SK-N-SH treated with all-trans-retinoic acid at 6 μM for 48 hours (cell line): ENCODE data around the gene SERPINB1.

Experiments
- ATAC-seq: fragments of 200-7000 bp; cut with Tn5 transposase; 3 replicates; pipeline ENCODE4 v1.9.1; 2020; ENCODE audit warnings: mild to moderate bottlenecking, moderate library complexity
- ARNTL ChIP-seq: fragments of 450-650 bp; formaldehyde crosslinking; IDR thresholded peaks from 2 replicates; pipeline ENCODE4 v1.5.0; 2020; ENCODE audit warnings: low read depth, mild to moderate bottlenecking, moderate library complexity, borderline replicate concordance
- BACH2 ChIP-seq: fragments of 250-450 bp; sonication (Bioruptor Pico); IDR thresholded peaks from 2 replicates; pipeline ENCODE4 v1.9.0; 2021; ENCODE audit warnings: mild to moderate bottlenecking, borderline replicate concordance
- CSDC2 ChIP-seq: fragments of 250-450 bp; sonication (Bioruptor Pico); IDR thresholded peaks from 2 replicates; pipeline ENCODE4 v1.5.0; 2020; ENCODE audit warnings: mild to moderate bottlenecking, moderate library complexity
- ESRRG ChIP-seq: fragments of 250-450 bp; sonication (Bioruptor Pico); IDR thresholded peaks from 2 replicates; pipeline ENCODE4 v1.6.1; 2021; ENCODE audit warnings: mild to moderate bottlenecking
- GLIS3 ChIP-seq: fragments of 250-450 bp; sonication (Bioruptor Pico); IDR thresholded peaks from 2 replicates; pipeline ENCODE4 v1.5.0; 2020; ENCODE audit warnings: mild to moderate bottlenecking, moderate library complexity
- ISL1 ChIP-seq: fragments of 250-450 bp; sonication (Bioruptor Pico); IDR thresholded peaks from 2 replicates; pipeline ENCODE4 v2.1.2; 2022; ENCODE audit warnings: mild to moderate bottlenecking, moderate library complexity
- OSR1 ChIP-seq: fragments of 250-450 bp; sonication (Bioruptor Pico); IDR thresholded peaks from 2 replicates; pipeline ENCODE4 v1.8.0; 2022; ENCODE audit warnings: moderate library complexity, mild to moderate bottlenecking, inconsistent platforms
- PPARA ChIP-seq: fragments of 250-450 bp; sonication (Bioruptor Pico); IDR thresholded peaks from 2 replicates; pipeline ENCODE4 v1.5.0; 2020; ENCODE audit warnings: mild to moderate bottlenecking, borderline replicate concordance
- RARB ChIP-seq: fragments of 250-450 bp; sonication (Bioruptor Pico); IDR thresholded peaks from 2 replicates; pipeline ENCODE4 v1.8.0; 2021; ENCODE audit warnings: mild to moderate bottlenecking, moderate library complexity
- SNAI2 ChIP-seq: fragments of 250-450 bp; sonication (Bioruptor Pico); IDR thresholded peaks from 2 replicates; pipeline ENCODE4 v1.5.0; 2020; ENCODE audit warnings: mild to moderate bottlenecking, moderate library complexity
- TCF4 ChIP-seq: fragments of 250-450 bp; sonication (Bioruptor Pico); IDR thresholded peaks from 2 replicates; pipeline ENCODE4 v1.8.0; 2021; ENCODE audit warnings: mild to moderate bottlenecking, moderate library complexity, borderline replicate concordance
- ZC3H10 ChIP-seq: fragments of 250-450 bp; sonication (Bioruptor Pico); IDR thresholded peaks from 2 replicates; pipeline ENCODE4 v1.5.1; 2021; ENCODE audit warnings: mild to moderate bottlenecking, moderate library complexity
- ZFP3 ChIP-seq: fragments of 250-450 bp; sonication (Bioruptor Pico); IDR thresholded peaks from 2 replicates; pipeline ENCODE4 v1.5.0; 2020; ENCODE audit warnings: mild to moderate bottlenecking, moderate library complexity
- ZFP30 ChIP-seq: fragments of 450-650 bp; formaldehyde crosslinking; IDR thresholded peaks from 2 replicates; pipeline ENCODE4 v1.5.0; 2022; ENCODE audit warnings: mild to moderate bottlenecking, moderate library complexity
- ZNF565 ChIP-seq: fragments of 450-650 bp; formaldehyde crosslinking; conservative IDR thresholded peaks from 2 replicates; pipeline ENCODE4 v1.5.0; 2020; ENCODE audit warnings: low read depth, mild to moderate bottlenecking, moderate library complexity
- ZNF70 ChIP-seq: fragments of 450-650 bp; formaldehyde crosslinking; IDR thresholded peaks from 2 replicates; pipeline ENCODE4 v1.5.0; 2020; ENCODE audit warnings: mild to moderate bottlenecking, moderate library complexity
- TF ChIP-seq, protein P1 (sequence below): fragments of 250-450 bp; sonication (Bioruptor Pico); IDR thresholded peaks from 2 replicates; pipeline ENCODE4 v1.8.0; 2020; ENCODE audit warnings: mild to moderate bottlenecking, moderate library complexity, borderline replicate concordance
- TF ChIP-seq, protein P2 (sequence below): fragments of 250-450 bp; sonication (Bioruptor Pico); IDR thresholded peaks from 2 replicates; pipeline ENCODE4 v1.8.0; 2021; ENCODE audit warnings: low read depth, mild to moderate bottlenecking, moderate library complexity, borderline replicate concordance
- TF ChIP-seq, protein P3 (sequence below): fragments of 250-450 bp; sonication (Bioruptor Pico); IDR thresholded peaks from 2 replicates; pipeline ENCODE4 v1.5.0; 2020; ENCODE audit warnings: mild to moderate bottlenecking, moderate library complexity
- TF ChIP-seq, protein P4 (sequence below): fragments of 250-450 bp; sonication (Bioruptor Pico); IDR thresholded peaks from 2 replicates; pipeline ENCODE4 v1.5.1; 2020; ENCODE audit warnings: low read depth, mild to moderate bottlenecking, moderate library complexity
- TF ChIP-seq, protein P5 (sequence below): fragments of 250-450 bp; sonication (Bioruptor Pico); IDR thresholded peaks from 2 replicates; pipeline ENCODE4 v1.5.1; 2021; ENCODE audit warnings: mild to moderate bottlenecking, moderate library complexity

Gene SERPINB1

DNA sequence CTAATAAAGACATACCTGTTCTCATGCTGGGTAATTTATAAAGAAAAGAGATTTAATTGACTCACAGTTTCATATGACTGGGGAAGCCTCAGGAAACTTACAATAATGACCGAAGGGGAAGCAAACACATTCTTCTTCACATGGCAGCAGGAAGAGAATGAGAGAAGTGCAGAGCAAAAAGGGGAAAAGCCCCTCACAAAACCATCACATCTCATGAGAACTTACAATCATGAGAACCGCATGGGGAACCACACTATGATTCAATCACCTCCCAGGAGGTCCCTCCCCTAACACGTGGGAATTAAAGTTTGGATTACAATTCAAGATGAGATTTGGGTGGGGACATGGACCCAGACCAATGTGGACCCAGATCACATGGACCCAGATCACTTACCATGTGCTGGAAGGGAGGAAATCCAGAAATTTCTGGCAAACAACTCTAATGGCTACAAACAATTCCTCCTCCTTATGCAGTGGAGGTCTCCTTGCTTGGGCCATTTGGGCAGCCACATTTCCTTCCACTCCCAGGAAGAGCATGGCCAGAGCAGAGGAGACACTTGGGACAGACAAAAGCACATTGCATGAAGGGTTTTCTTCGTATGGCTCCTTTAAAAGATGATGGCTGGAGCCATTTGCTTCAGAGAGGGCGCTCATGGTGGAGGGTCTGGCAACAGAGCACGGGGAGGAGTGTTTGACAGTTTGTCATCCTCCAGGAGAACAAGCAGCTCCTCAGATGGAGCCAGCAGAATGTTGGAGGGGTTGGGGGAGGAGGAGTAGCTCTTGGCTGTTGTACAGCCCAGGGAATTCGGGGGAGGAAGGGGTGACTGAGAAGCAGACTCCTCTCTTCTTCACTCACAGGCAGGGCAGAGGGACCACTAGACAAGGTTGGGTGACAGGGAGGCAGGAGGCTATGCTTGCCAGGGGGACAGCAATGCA is 31.0 kb upstream of the SERPINB1 start (continued):
- TF ChIP-seq OSR1 (CRISPR knock-in tag) (no peak), BACH2 (CRISPR knock-in tag) (no peak), ESRRG (no peak), ZFP3 (CRISPR knock-in tag) (no peak), GLIS3 (CRISPR knock-in tag) (no peak), ZNF565 (no peak), CSDC2 (CRISPR knock-in tag) (no peak), ZC3H10 (no peak)

DNA sequence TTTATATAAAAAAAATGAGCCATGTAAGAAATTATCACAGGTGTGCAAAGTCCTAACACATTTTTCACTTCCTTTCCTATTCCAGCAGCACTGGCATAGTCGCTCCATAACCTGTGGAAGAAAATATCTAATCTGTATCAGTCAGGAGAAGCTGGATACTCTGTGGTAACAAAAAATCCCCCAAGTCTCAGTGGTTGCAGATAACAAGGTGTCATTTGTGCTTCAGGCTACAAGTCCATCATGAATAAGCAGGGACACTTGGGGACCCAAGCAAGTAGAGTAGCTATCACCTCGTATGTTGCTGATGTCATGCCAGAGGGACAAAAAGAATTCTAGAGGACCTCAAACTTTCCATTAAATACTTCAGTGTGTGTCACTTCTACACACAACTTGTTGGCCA is 30.3 kb upstream of the SERPINB1 start:
- TF ChIP-seq OSR1 (CRISPR knock-in tag) (no peak), PPARA (no peak), ZNF70 (CRISPR knock-in tag) (no peak), RARB (CRISPR knock-in tag) (no peak), ISL1 (CRISPR knock-in tag) (no peak), ZFP30 (CRISPR knock-in tag) (no peak), SNAI2 (no peak), ARNTL (CRISPR knock-in tag) (no peak), CSDC2 (CRISPR knock-in tag) (no peak), ZFP3 (CRISPR knock-in tag) (no peak), ZC3H10 (no peak)
- TF ChIP-seq, protein P1, sequence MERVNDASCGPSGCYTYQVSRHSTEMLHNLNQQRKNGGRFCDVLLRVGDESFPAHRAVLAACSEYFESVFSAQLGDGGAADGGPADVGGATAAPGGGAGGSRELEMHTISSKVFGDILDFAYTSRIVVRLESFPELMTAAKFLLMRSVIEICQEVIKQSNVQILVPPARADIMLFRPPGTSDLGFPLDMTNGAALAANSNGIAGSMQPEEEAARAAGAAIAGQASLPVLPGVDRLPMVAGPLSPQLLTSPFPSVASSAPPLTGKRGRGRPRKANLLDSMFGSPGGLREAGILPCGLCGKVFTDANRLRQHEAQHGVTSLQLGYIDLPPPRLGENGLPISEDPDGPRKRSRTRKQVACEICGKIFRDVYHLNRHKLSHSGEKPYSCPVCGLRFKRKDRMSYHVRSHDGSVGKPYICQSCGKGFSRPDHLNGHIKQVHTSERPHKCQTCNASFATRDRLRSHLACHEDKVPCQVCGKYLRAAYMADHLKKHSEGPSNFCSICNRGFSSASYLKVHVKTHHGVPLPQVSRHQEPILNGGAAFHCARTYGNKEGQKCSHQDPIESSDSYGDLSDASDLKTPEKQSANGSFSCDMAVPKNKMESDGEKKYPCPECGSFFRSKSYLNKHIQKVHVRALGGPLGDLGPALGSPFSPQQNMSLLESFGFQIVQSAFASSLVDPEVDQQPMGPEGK (CRISPR knock-in tag) = no peak
- TF ChIP-seq, protein P2, sequence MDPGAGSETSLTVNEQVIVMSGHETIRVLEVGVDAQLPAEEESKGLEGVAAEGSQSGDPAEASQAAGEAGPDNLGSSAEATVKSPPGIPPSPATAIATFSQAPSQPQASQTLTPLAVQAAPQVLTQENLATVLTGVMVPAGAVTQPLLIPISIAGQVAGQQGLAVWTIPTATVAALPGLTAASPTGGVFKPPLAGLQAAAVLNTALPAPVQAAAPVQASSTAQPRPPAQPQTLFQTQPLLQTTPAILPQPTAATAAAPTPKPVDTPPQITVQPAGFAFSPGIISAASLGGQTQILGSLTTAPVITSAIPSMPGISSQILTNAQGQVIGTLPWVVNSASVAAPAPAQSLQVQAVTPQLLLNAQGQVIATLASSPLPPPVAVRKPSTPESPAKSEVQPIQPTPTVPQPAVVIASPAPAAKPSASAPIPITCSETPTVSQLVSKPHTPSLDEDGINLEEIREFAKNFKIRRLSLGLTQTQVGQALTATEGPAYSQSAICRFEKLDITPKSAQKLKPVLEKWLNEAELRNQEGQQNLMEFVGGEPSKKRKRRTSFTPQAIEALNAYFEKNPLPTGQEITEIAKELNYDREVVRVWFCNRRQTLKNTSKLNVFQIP (CRISPR knock-in tag) = no peak
- TF ChIP-seq, protein P3, sequence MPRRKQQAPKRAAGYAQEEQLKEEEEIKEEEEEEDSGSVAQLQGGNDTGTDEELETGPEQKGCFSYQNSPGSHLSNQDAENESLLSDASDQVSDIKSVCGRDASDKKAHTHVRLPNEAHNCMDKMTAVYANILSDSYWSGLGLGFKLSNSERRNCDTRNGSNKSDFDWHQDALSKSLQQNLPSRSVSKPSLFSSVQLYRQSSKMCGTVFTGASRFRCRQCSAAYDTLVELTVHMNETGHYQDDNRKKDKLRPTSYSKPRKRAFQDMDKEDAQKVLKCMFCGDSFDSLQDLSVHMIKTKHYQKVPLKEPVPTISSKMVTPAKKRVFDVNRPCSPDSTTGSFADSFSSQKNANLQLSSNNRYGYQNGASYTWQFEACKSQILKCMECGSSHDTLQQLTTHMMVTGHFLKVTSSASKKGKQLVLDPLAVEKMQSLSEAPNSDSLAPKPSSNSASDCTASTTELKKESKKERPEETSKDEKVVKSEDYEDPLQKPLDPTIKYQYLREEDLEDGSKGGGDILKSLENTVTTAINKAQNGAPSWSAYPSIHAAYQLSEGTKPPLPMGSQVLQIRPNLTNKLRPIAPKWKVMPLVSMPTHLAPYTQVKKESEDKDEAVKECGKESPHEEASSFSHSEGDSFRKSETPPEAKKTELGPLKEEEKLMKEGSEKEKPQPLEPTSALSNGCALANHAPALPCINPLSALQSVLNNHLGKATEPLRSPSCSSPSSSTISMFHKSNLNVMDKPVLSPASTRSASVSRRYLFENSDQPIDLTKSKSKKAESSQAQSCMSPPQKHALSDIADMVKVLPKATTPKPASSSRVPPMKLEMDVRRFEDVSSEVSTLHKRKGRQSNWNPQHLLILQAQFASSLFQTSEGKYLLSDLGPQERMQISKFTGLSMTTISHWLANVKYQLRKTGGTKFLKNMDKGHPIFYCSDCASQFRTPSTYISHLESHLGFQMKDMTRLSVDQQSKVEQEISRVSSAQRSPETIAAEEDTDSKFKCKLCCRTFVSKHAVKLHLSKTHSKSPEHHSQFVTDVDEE (CRISPR knock-in tag) = no peak
- TF ChIP-seq, protein P4, sequence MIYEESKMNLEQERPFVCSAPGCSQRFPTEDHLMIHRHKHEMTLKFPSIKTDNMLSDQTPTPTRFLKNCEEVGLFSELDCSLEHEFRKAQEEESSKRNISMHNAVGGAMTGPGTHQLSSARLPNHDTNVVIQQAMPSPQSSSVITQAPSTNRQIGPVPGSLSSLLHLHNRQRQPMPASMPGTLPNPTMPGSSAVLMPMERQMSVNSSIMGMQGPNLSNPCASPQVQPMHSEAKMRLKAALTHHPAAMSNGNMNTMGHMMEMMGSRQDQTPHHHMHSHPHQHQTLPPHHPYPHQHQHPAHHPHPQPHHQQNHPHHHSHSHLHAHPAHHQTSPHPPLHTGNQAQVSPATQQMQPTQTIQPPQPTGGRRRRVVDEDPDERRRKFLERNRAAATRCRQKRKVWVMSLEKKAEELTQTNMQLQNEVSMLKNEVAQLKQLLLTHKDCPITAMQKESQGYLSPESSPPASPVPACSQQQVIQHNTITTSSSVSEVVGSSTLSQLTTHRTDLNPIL (CRISPR knock-in tag) = no peak
- ATAC-seq = no peak

DNA sequence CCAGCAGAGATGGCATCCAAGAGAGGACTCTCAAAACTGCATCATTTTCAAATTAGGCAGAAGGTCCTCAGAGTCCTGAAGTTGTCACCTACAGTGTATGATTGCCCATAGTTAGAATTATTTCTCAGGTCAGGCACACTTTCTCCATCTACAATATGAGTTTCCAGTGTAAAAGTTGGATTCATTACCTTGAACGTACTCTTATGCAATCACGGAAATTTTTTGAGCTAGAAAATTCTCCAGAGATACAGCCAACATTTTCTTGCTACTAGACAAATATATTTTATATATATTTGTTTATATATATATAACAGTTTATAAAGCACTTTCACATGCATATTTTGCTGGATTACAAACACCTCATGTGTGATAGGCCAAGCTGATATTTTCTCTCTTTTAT is 29.4 kb upstream of the SERPINB1 start:
- ATAC-seq = no peak
- TF ChIP-seq ESRRG = no peak
- TF ChIP-seq, all 23 proteins: peak for 0

DNA sequence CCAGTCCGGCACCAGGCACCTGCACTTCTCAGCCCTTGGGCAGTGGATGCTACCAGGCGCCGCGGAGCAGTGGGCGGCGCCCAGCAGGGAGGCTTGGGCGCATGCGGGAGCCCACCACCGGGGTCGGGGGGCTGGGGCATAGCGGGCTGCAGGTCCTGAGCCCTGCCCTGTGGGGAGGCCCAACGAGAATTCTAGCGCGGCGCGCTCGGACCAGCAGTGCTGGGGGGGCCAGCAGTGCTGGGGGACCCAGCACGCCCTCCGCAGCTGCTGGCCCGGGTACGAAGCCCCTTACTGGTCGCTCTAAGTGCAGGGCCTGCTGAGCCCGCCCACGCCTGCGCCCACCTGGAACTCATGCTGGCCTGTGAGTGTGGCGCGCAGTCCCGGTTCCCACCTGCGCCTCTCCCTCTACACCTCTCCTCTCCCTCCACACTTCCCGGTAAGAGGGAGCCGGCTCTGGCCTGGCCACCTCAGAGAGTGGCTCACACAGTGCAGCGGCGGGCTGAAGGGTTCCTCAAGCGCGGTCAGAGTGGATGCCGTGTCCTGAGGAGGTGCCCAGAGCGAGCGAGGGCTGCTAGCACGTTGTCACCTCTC is 28.5 kb upstream of the SERPINB1 start:
- no peak for ATAC-seq
- TF ChIP-seq, protein P3 (CRISPR knock-in tag) = no peak
- TF ChIP-seq, protein P5, sequence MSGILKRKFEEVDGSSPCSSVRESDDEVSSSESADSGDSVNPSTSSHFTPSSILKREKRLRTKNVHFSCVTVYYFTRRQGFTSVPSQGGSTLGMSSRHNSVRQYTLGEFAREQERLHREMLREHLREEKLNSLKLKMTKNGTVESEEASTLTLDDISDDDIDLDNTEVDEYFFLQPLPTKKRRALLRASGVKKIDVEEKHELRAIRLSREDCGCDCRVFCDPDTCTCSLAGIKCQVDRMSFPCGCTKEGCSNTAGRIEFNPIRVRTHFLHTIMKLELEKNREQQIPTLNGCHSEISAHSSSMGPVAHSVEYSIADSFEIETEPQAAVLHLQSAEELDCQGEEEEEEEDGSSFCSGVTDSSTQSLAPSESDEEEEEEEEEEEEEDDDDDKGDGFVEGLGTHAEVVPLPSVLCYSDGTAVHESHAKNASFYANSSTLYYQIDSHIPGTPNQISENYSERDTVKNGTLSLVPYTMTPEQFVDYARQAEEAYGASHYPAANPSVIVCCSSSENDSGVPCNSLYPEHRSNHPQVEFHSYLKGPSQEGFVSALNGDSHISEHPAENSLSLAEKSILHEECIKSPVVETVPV = no peak
- TF ChIP-seq ZNF565 = no peak
- TF ChIP-seq SNAI2 = no peak
- no peak for TF ChIP-seq TCF4 (CRISPR knock-in tag)
- TF ChIP-seq, all 23 proteins: peak for 0
